HepG2 (cell line): Measurements from ENCODE around the gene SAMD4A. TPM values are rescaled to one million over a fixed set of nuclear protein-coding genes. Genes with fewer than 3 reads are reported as not detected.

Experiments used
- ATM ChIP-seq: fragments of 450-650 bp; IDR thresholded peaks from 2 replicates; pipeline ENCODE4 v1.7.1; 2017; ENCODE audit warnings: mild to moderate bottlenecking, borderline replicate concordance
- CAMTA2 ChIP-seq: sonication (generic); formaldehyde crosslinking; IDR thresholded peaks from 2 replicates; pipeline ENCODE4 v1.4.0; 2020; ENCODE audit warnings: mild to moderate bottlenecking, missing genetic modification reagents, borderline replicate concordance
- CBX2 ChIP-seq, 2 experiments: fragments of 200-600 bp in 1 of 2; sonication (generic); formaldehyde crosslinking in 1 of 2; IDR thresholded peaks; 2 replicates each; pipeline versions ENCODE4 v1.7.0 to v1.8.1; 2018 to 2022; ENCODE audit warnings: low read depth in 2 of 2, low read length in 1 of 2, mild to moderate bottlenecking in 1 of 2, missing genetic modification reagents in 1 of 2
- FLYWCH1 ChIP-seq: sonication (generic); formaldehyde crosslinking; IDR thresholded peaks from 2 replicates; pipeline ENCODE4 v1.8.1; 2023; ENCODE audit warnings: mild to moderate bottlenecking, missing genetic modification reagents
- IRF2 ChIP-seq: IDR thresholded peaks from 2 replicates; pipeline ENCODE4 v1.6.1; 2018; ENCODE audit warnings: missing genetic modification reagents, missing compliant biosample characterization
- KDM6A ChIP-seq: IDR thresholded peaks from 2 replicates; pipeline ENCODE4 v1.6.1; 2016; ENCODE audit warnings: low read depth
- MXD4 ChIP-seq: IDR thresholded peaks from 2 replicates; pipeline ENCODE4 v1.6.1; 2016; ENCODE audit warnings: mild to moderate bottlenecking, missing biosample characterization, missing genetic modification reagents
- RBAK ChIP-seq: sonication (generic); formaldehyde crosslinking; IDR thresholded peaks from 2 replicates; pipeline ENCODE4 v1.5.1; 2020; ENCODE audit warnings: mild to moderate bottlenecking, missing genetic modification reagents
- SNAPC5 ChIP-seq: sonication (generic); formaldehyde crosslinking; IDR thresholded peaks from 2 replicates; pipeline ENCODE4 v1.8.1; 2023; ENCODE audit warnings: mild to moderate bottlenecking, missing genetic modification reagents, borderline replicate concordance
- SRSF1 ChIP-seq: fragments of 200-400 bp; formaldehyde crosslinking; optimal IDR thresholded peaks from 2 replicates; pipeline ENCODE3; 2017; ENCODE audit warnings: mild to moderate bottlenecking, low read depth, low read length, moderate library complexity
- TBP ChIP-seq: sonication (generic); formaldehyde crosslinking; IDR thresholded peaks from 2 replicates; pipeline ENCODE4 v1.5.0; 2020; ENCODE audit warnings: missing genetic modification reagents
- TMF1 ChIP-seq: sonication (generic); formaldehyde crosslinking; IDR thresholded peaks from 2 replicates; pipeline ENCODE4 v1.8.1; 2022; ENCODE audit warnings: low read depth, missing genetic modification reagents
- ZMAT5 ChIP-seq: sonication (generic); formaldehyde crosslinking; IDR thresholded peaks from 2 replicates; pipeline ENCODE4 v1.5.0; 2020; ENCODE audit warnings: mild to moderate bottlenecking, low read depth, missing genetic modification reagents, borderline replicate concordance
- ZNF652 ChIP-seq: IDR thresholded peaks from 2 replicates; pipeline ENCODE4 v1.6.1; 2016; ENCODE audit warnings: low read depth, borderline replicate concordance
- ZNF780A ChIP-seq: sonication (generic); formaldehyde crosslinking; IDR thresholded peaks from 2 replicates; pipeline ENCODE4 v1.8.0; 2022; ENCODE audit warnings: mild to moderate bottlenecking, missing genetic modification reagents, moderate library complexity
- polyA plus RNA-seq, 8 experiments: library from polyadenylated mRNA; depleted of rRNA in 3 of 8; stranded (reverse) in 7 of 8; unstranded in 1 of 8; fragments of >200 nt; fragmentation: Illumina TruSeq in 4 of 8; extraction: Trizol in 4 of 8; gene quantifications; 2 replicates each; pipeline versions ENCODE4 v1.2.1 to v1.2.3, GENCODE V29; 2011 to 2016; ENCODE audit warnings: low read depth in 4 of 8, missing spikeins in 1 of 8, mixed read lengths in 1 of 8; ENCODE audit not compliant: insufficient read depth in 1 of 8
- total RNA-seq, 5 experiments: library from RNA; depleted of rRNA; stranded (reverse); fragments of >200 nt; fragmentation: Illumina TruSeq; extraction: Trizol; gene quantifications; 2 replicates each; pipeline ENCODE4 v1.2.3, GENCODE V29; 2016; ENCODE audit warnings: low read depth in 1 of 5
- TF ChIP-seq, protein P1 (sequence below): sonication (generic); formaldehyde crosslinking; IDR thresholded peaks from 2 replicates; pipeline ENCODE4 v1.9.0; 2021; ENCODE audit warnings: mild to moderate bottlenecking, missing genetic modification reagents
- TF ChIP-seq, protein P2 (sequence below): sonication (generic); formaldehyde crosslinking; IDR thresholded peaks from 2 replicates; pipeline ENCODE4 v1.4.0; 2020; ENCODE audit warnings: missing genetic modification reagents
- TF ChIP-seq, protein P3 (sequence below): sonication (generic); formaldehyde crosslinking; conservative IDR thresholded peaks from 2 replicates; pipeline ENCODE4 v1.4.0; 2020; ENCODE audit warnings: missing genetic modification reagents

Gene SAMD4A
- total and polyA plus RNA-seq, 2 of the 13 experiments (the other 11 are each of a cell fraction or from before 2014, with no cell fraction given) = 11.8 to 13.0 TPM

DNA sequence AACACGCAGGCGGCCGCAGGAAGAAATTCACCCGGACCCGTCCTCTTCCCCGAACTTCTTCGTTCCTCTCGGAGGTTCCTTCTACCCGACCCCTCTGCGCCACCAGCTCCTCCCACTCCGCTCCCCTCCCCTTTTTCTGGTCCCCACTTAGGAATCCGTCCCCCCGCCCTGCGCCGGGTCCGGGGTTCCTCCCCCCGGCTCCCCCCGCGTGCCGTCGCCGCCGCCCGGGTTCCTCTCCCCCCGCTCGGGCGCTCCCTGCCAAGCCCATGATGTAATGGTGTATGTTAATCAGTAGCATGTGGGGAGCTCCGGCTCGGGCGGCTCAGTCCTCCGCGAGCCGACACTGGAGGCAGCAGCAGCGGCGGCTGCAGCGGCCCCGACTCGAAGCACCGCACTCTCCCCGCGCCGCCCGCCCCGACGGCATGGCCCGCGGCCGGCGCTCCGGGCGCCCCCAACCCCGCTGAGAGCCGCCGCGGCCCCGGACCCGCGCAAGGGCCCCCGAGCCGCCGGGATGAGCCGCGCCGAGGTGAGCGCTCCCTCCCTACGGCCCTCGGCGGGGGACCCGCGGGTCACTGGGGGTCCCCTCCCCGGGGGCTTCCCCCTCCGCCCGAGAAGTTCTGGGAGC, 1.0 kb upstream of the SAMD4A start (continued):
- TF ChIP-seq ZMAT5 (CRISPR knock-in tag) (no peak), FLYWCH1 (CRISPR knock-in tag) (no peak), SNAPC5 (CRISPR knock-in tag) (no peak), CAMTA2 (CRISPR knock-in tag) (no peak), TBP (CRISPR knock-in tag) (no peak), CBX2 (IDR thresholded peaks at IDR 0.05; ENCODE audit: low read depth, low read length) (no peak), CBX2 (CRISPR knock-in tag; IDR thresholded peaks at IDR 0.05; ENCODE audit: low read depth) (no peak), RBAK (CRISPR knock-in tag) (no peak), ZNF780A (CRISPR knock-in tag) (no peak), ATM (no peak), ZNF652 (CRISPR knock-in tag) (no peak), MXD4 (CRISPR knock-in tag) (no peak), KDM6A (peak; percentile 16; the same call in 1 of the 2 replicates), SRSF1 (peak; percentile 28), IRF2 (CRISPR knock-in tag) (peak; percentile 11; the same call in 1 of the 2 replicates), TMF1 (CRISPR knock-in tag) (no peak)
- TF ChIP-seq, protein P1, sequence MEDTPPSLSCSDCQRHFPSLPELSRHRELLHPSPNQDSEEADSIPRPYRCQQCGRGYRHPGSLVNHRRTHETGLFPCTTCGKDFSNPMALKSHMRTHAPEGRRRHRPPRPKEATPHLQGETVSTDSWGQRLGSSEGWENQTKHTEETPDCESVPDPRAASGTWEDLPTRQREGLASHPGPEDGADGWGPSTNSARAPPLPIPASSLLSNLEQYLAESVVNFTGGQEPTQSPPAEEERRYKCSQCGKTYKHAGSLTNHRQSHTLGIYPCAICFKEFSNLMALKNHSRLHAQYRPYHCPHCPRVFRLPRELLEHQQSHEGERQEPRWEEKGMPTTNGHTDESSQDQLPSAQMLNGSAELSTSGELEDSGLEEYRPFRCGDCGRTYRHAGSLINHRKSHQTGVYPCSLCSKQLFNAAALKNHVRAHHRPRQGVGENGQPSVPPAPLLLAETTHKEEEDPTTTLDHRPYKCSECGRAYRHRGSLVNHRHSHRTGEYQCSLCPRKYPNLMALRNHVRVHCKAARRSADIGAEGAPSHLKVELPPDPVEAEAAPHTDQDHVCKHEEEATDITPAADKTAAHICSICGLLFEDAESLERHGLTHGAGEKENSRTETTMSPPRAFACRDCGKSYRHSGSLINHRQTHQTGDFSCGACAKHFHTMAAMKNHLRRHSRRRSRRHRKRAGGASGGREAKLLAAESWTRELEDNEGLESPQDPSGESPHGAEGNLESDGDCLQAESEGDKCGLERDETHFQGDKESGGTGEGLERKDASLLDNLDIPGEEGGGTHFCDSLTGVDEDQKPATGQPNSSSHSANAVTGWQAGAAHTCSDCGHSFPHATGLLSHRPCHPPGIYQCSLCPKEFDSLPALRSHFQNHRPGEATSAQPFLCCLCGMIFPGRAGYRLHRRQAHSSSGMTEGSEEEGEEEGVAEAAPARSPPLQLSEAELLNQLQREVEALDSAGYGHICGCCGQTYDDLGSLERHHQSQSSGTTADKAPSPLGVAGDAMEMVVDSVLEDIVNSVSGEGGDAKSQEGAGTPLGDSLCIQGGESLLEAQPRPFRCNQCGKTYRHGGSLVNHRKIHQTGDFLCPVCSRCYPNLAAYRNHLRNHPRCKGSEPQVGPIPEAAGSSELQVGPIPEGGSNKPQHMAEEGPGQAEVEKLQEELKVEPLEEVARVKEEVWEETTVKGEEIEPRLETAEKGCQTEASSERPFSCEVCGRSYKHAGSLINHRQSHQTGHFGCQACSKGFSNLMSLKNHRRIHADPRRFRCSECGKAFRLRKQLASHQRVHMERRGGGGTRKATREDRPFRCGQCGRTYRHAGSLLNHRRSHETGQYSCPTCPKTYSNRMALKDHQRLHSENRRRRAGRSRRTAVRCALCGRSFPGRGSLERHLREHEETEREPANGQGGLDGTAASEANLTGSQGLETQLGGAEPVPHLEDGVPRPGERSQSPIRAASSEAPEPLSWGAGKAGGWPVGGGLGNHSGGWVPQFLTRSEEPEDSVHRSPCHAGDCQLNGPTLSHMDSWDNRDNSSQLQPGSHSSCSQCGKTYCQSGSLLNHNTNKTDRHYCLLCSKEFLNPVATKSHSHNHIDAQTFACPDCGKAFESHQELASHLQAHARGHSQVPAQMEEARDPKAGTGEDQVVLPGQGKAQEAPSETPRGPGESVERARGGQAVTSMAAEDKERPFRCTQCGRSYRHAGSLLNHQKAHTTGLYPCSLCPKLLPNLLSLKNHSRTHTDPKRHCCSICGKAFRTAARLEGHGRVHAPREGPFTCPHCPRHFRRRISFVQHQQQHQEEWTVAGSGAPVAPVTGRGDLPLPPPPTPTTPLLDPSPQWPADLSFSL (CRISPR knock-in tag) = no peak
- TF ChIP-seq, protein P2, sequence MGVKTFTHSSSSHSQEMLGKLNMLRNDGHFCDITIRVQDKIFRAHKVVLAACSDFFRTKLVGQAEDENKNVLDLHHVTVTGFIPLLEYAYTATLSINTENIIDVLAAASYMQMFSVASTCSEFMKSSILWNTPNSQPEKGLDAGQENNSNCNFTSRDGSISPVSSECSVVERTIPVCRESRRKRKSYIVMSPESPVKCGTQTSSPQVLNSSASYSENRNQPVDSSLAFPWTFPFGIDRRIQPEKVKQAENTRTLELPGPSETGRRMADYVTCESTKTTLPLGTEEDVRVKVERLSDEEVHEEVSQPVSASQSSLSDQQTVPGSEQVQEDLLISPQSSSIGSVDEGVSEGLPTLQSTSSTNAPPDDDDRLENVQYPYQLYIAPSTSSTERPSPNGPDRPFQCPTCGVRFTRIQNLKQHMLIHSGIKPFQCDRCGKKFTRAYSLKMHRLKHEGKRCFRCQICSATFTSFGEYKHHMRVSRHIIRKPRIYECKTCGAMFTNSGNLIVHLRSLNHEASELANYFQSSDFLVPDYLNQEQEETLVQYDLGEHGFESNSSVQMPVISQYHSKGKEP (CRISPR knock-in tag) = peak; percentile 3; the same call in 1 of the 2 replicates
- TF ChIP-seq, protein P3, sequence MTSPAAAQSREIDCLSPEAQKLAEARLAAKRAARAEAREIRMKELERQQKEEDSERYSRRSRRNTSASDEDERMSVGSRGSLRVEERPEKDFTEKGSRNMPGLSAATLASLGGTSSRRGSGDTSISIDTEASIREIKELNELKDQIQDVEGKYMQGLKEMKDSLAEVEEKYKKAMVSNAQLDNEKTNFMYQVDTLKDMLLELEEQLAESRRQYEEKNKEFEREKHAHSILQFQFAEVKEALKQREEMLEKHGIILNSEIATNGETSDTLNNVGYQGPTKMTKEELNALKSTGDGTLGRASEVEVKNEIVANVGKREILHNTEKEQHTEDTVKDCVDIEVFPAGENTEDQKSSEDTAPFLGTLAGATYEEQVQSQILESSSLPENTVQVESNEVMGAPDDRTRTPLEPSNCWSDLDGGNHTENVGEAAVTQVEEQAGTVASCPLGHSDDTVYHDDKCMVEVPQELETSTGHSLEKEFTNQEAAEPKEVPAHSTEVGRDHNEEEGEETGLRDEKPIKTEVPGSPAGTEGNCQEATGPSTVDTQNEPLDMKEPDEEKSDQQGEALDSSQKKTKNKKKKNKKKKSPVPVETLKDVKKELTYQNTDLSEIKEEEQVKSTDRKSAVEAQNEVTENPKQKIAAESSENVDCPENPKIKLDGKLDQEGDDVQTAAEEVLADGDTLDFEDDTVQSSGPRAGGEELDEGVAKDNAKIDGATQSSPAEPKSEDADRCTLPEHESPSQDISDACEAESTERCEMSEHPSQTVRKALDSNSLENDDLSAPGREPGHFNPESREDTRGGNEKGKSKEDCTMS = no peak
